Mucosa of descending colon (tissue), 3 donors: ENCODE data around the gene SMIM9. TPM values are rescaled to one million over a fixed set of nuclear protein-coding genes. Genes with fewer than 3 reads are reported as not detected.
A peak's percentile ranks its signal among the peaks of the same experiment; 100 is the strongest.

ENCODE experiments used
- ATAC-seq: fragments of 200-7000 bp; cut with Tn5 transposase; one replicate; pipeline ENCODE4 v1.9.1; 2020; ENCODE audit warnings: mild to moderate bottlenecking, moderate library complexity
- DNase-seq, 3 donors: peaks; one replicate each; pipeline ENCODE4 v3.0.0-alpha.2; 2020
- H3K36me3 ChIP-seq: fragments of 200-600 bp; one replicate; pipeline ENCODE4 v1.8.0; 2021; ENCODE audit warnings: low read depth, mild to moderate bottlenecking
- H3K4me1 ChIP-seq: fragments of 200-600 bp; one replicate; pipeline ENCODE4 v1.8.0; 2021; ENCODE audit warnings: low read depth, mild to moderate bottlenecking
- H3K4me3 ChIP-seq: fragments of 200-600 bp; one replicate; pipeline ENCODE4 v1.8.0; 2021; ENCODE audit warnings: mild to moderate bottlenecking
- H3K9me3 ChIP-seq: fragments of 200-600 bp; one replicate; pipeline ENCODE4 v1.8.0; 2021; ENCODE audit warnings: mild to moderate bottlenecking
- intact Hi-C, 2 donors: fragments of 100-400 bp; cut with DNase I in 1 of 2; cut with micrococcal nuclease in 1 of 2; formaldehyde crosslinking; loops; one replicate each; pipeline versions ENCODE4 v1.11.0 to v1.11.1; 2022; cut with DNase I, micrococcal nuclease
- total RNA-seq, 3 donors: library from RNA; stranded (reverse); fragmentation: NEBNext Ultra II Directional in 2 of 3; extraction: Animal tissue kit (Norgen Biotek cat#: 25700) in 2 of 3; gene quantifications; one replicate each; pipeline versions ENCODE4 v1.2.1 to v1.2.4, GENCODE V29; 2021 to 2023
- TF ChIP-seq, protein P1 (sequence below): fragments of 200-600 bp; IDR thresholded peaks from one replicate; pipeline ENCODE4 v1.8.0; 2022; ENCODE audit warnings: antibody characterized with exemption, mild to moderate bottlenecking
- donor health status: DM: no; HTN: no; CAD: no; lungs with moderate emphysema.
- donor health status: DM: no; HTN: no; CAD: no.
- donor health status: DM: no; HTN: yes; CAD: no.

SMIM9 gene
- total RNA-seq, 3 donors from 2014 or later, result not detected

DNA sequence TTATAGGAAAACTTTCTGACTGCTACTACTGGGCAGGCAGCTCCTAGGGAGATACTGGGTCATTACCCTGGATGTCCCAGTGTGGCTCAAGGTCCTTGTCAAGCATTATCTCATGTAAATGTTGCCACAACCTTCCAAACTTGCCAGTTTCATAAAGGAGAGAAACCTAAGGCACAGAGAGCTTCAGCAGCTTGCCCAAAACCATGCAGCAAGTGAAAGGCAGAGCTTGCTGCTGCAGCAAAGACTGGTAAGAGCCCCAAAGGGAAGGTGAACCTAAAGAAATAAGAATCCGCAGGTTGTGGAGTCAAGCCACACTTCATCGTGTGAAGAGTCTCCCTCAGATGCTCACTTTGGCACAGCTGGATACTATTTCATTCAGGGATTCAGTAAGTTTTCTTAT is 31.5 kb downstream of the SMIM9 start:
- no peak for ATAC-seq
- H3K36me3 ChIP-seq, result no peaks in the 10 kb centered on the region
- intact Hi-C loops, result no loop called here

GRCh38 chrX:154800478-154801210 is 33.8 kb downstream of the SMIM9 start:
- ATAC-seq, result peak; percentile 46
- DNase-seq, result no peak
- no peaks in the 10 kb centered on the region for H3K36me3 ChIP-seq
- intact Hi-C loops, result no loop called here
- no peaks in the 10 kb centered on the region for H3K9me3 ChIP-seq
- no peak overlapping the region for H3K4me3 ChIP-seq
- H3K4me1 ChIP-seq, result peaks cover 13% of the 10 kb centered on the region
- TF ChIP-seq, protein P1, sequence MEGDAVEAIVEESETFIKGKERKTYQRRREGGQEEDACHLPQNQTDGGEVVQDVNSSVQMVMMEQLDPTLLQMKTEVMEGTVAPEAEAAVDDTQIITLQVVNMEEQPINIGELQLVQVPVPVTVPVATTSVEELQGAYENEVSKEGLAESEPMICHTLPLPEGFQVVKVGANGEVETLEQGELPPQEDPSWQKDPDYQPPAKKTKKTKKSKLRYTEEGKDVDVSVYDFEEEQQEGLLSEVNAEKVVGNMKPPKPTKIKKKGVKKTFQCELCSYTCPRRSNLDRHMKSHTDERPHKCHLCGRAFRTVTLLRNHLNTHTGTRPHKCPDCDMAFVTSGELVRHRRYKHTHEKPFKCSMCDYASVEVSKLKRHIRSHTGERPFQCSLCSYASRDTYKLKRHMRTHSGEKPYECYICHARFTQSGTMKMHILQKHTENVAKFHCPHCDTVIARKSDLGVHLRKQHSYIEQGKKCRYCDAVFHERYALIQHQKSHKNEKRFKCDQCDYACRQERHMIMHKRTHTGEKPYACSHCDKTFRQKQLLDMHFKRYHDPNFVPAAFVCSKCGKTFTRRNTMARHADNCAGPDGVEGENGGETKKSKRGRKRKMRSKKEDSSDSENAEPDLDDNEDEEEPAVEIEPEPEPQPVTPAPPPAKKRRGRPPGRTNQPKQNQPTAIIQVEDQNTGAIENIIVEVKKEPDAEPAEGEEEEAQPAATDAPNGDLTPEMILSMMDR, result no peak

More for the DNA sequence above, 31.5 kb downstream of the SMIM9 start:
- Histone ChIP-seq H3K4me3 (no peak overlapping the region), H3K9me3 (no peaks in the 10 kb centered on the region), H3K4me1 (peaks cover 17% of the 10 kb centered on the region)
- TF ChIP-seq, protein P1, result no peak
- no peak for DNase-seq

DNA sequence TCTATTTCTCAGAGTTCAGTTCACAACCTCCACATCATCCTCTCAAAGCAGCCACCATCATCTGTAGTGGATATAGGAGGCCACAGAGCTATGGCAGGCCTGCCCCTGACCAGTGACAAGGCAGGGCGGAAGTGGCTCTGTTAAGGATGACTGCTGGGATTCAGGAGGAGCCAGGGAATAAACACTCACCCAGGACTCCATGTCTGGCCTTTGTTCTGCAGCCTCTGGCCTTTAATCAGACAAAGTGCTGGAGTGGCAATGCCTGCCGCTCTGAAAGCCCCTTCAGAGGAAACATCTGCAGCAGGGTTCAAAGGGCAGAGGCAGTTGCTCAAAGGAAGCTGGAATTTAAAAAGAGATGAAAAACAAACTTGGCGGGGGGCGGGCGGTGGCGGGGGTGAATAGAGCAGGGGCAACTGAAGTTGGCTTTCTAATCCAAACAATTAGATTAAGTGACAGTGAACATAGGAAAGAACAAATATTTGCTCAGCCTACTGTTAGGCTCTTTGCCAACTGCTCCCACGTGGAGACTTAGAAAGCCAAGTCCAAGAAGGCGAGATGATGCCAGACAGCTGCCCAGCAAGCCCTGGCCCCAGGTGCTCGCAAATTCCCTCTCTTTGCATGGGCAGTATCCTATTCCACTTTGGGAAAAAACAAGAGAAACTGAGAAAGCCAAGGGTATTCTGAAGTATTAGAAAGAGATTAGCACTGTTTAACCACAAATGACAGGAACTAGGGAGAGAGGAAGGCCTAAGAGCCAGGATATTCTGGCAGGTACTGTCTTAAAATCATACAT is 34.7 kb downstream of the SMIM9 start:
- TF ChIP-seq, protein P1, result no peak
- Histone ChIP-seq H3K4me1 (peaks cover 13% of the 10 kb centered on the region), H3K4me3 (no peak overlapping the region), H3K9me3 (no peaks in the 10 kb centered on the region), H3K36me3 (no peaks in the 10 kb centered on the region)
- intact Hi-C loops, result no loop called here
- peak; percentile 67 for ATAC-seq
- DNase-seq, result peak in 2 of 3 donors; percentile 32 to 73

DNA sequence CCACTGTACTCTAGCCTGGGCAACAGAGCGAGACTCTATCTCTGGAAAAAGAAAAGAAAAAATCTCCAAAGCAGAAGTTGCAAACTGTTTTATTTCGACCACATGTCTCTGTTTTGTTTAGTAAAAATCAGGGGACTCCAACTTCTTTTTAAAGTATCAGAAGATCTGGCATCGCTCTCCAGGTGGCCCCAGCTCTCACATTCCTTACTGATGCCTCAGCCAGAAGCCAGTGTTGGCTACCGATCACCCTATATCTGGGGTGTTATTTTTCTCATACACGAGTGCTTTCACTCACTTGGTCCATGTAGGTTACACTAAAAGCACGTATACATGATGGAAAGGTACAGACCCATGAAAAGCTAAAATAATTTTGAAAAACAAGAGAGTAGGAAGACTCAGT is 37.5 kb downstream of the SMIM9 start:
- H3K9me3 ChIP-seq, result no peaks in the 10 kb centered on the region
- no peak overlapping the region for H3K4me3 ChIP-seq
- peaks cover 13% of the 10 kb centered on the region for H3K4me1 ChIP-seq
- TF ChIP-seq, protein P1, result no peak
- no peak for ATAC-seq
- no peaks in the 10 kb centered on the region for H3K36me3 ChIP-seq
- intact Hi-C loops, result no loop called here
- no peak for DNase-seq

DNA sequence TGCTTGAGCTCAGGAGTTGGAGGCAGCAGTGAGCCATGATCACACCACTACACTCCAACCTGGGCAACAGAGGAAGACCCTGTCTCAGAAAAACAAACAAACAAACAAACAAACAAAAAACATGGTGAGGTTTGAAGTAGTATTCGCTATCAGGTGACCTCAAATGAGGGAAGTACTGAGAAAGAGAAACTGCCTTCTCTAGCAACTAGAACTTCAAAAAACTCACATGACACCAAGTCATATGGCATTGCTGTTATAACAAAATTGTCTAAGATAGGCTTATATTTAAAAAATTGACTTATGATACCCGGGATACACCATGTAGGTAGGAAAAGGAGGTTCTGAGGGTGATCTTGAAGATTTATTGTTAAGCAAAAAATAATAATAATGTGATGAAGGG is 39.4 kb downstream of the SMIM9 start:
- Histone ChIP-seq H3K4me1 (peaks cover 8% of the 10 kb centered on the region), H3K36me3 (no peaks in the 10 kb centered on the region), H3K4me3 (no peak overlapping the region), H3K9me3 (no peaks in the 10 kb centered on the region)
- TF ChIP-seq, protein P1, result no peak
- intact Hi-C loops, result no loop called here
- ATAC-seq, result no peak
- DNase-seq, result no peak
